Astrocyte of the spinal cord (primary cell): ENCODE data around the gene RGS12.

Experiments
- DNase-seq: peaks from one replicate; pipeline ENCODE4 v3.0.0; 2011; ENCODE audit warnings: low read depth, low spot score
- H3K4me3 ChIP-seq: 2 replicates; pipeline ENCODE4 v1.5.1; 2011; ENCODE audit warnings: low read depth, mild to moderate bottlenecking, low read length, moderate library complexity
- in situ Hi-C: cut with HindIII; loops from 2 replicates; pipeline ENCODE4 v1.10.0; 2017; ENCODE audit warnings: low sequenced_read_pairs
- TF ChIP-seq, protein P1 (sequence below): IDR thresholded peaks from 2 replicates; pipeline ENCODE4 v1.5.1; 2012; ENCODE audit warnings: low read depth, mild to moderate bottlenecking, low read length, inconsistent platforms

Gene RGS12

DNA sequence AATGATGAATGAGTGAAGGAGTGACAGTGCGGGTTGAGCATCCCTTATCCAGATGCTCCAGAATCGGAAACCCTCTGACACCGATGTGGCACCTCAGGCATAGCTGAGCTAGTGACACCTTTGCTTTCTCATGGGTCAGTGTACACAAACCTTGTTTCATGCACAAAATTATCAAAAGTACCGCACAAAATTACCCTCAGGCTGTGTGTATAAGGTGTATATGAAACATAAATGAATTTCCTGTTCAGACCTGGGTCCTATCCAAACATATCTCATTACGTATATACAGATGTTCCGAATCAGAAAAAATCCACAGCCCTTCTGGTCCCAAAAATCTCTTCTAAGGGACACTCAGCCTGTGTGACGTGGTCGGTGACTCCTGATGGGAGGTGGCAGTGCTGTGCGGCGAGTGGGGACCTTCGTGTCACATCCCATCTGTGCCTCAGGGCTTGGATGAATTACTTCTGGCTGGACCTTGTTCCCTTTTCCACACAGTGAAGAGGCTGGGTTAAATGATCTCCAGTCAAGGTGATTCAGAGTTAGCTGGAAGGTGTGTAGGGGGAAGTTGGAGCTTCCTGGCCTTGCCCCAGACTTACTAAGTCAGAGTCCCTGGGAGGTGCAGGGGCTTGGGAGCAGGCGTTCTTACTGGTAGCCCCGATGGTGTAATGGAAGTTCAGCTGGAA is 18.8 kb downstream of the RGS12 start:
- in situ Hi-C loops: no loop called here
- TF ChIP-seq, protein P1, sequence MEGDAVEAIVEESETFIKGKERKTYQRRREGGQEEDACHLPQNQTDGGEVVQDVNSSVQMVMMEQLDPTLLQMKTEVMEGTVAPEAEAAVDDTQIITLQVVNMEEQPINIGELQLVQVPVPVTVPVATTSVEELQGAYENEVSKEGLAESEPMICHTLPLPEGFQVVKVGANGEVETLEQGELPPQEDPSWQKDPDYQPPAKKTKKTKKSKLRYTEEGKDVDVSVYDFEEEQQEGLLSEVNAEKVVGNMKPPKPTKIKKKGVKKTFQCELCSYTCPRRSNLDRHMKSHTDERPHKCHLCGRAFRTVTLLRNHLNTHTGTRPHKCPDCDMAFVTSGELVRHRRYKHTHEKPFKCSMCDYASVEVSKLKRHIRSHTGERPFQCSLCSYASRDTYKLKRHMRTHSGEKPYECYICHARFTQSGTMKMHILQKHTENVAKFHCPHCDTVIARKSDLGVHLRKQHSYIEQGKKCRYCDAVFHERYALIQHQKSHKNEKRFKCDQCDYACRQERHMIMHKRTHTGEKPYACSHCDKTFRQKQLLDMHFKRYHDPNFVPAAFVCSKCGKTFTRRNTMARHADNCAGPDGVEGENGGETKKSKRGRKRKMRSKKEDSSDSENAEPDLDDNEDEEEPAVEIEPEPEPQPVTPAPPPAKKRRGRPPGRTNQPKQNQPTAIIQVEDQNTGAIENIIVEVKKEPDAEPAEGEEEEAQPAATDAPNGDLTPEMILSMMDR: no peak

GRCh38 chr4:3312362-3312761 is 19.5 kb downstream of the RGS12 start:
- no peak overlapping the region for H3K4me3 ChIP-seq
- DNase-seq: no peak
- in situ Hi-C loops: no loop called here
- TF ChIP-seq, protein P1: no peak

More for the DNA sequence above, 18.8 kb downstream of the RGS12 start:
- H3K4me3 ChIP-seq: no peak overlapping the region
- DNase-seq: no peak

DNA sequence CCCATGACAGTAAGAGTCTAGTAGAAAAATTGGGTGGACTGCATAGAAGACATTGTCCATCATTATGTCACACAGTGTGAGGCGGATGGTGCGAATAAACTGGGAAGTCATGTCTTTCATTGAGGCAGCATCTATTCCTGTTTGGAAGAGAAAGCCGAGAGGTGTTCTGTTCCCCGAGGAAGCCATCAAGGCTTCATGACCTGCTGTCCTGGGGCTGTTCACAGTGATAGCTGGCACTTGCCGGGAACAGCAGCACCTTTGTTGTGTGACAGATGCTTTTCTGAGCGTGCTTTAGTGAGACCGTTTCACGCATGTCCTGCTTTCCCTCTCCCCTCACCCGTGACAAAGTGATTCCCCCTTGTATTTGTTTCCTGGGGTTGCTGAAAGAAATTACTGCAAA is 20.3 kb downstream of the RGS12 start:
- TF ChIP-seq, protein P1: no peak
- no peak for DNase-seq
- H3K4me3 ChIP-seq: no peak overlapping the region
- in situ Hi-C loops: no loop called here

DNA sequence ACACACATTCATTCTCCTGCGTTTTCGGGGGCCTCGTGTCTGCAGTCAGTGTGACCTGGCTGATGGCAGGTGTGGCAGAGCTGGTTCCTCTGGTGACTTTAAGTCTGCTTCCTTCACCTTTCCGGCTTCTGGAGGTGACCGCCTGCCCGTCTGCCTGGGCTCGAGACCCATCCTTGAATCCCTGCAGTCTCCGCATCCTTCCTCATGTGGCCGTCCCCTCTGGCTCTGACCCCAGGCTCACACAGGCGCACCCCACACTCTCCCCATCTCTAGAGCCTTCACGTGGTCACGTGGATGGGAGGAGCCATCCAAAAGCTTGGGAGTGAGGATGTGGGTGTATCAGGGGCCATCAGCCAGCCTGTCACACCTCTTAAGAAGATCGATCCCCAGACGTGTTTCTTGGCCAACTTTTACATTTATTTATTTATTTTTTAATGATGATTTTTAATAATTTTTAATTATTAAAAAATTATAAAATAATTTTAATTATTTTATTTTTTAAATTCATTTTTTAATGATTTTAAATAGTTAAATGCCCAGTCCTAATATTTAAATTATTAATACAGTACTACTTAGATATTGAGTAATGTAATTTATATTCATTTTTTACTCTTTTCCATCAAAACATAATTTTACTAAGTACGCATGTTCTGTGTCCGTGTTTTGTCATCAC is 20.9 kb downstream of the RGS12 start:
- DNase-seq: no peak
- no peak overlapping the region for H3K4me3 ChIP-seq
- TF ChIP-seq, protein P1: no peak
- in situ Hi-C loops: no loop called here

- no peak overlapping the region for H3K4me3 ChIP-seq
- TF ChIP-seq, protein P1: no peak
- no peak for DNase-seq
- in situ Hi-C loops: no loop called here
Observed at GRCh38 chr4:3314706-3315260, 22.0 kb downstream of the RGS12 start.

DNA sequence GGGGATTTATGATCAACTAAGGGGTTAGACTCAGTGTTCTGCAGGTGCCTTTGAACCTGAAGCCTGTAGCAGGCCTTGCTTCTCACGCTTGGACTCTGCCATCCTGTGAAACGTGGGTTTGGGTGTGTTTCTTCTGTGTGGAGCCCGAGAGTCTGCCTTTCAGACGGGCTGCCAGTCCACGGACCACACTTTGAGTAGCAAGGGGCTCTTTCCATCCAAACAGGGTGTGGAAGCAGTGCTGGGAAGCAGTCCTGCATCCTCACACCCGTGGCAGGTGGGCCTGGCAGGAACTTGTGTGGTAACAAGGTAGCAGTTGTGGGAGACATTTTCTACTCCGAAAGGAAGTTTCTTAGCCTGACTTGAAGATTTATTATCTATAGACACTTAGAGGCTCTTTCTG is 22.7 kb downstream of the RGS12 start:
- H3K4me3 ChIP-seq: no peak overlapping the region
- TF ChIP-seq, protein P1: no peak
- DNase-seq: no peak
- in situ Hi-C loops: no loop called here
